ENCODE measurements around the gene PCDHB4. TPM values are rescaled to one million over a fixed set of nuclear protein-coding genes. Genes with fewer than 3 reads are reported as not detected.

The PCDHB4 gene
- total and polyA plus RNA-seq, 2 of the 13 experiments (the other 11 are each of a cell fraction or from before 2014, with no cell fraction given) = 0.08 to 0.13 TPM

DNA sequence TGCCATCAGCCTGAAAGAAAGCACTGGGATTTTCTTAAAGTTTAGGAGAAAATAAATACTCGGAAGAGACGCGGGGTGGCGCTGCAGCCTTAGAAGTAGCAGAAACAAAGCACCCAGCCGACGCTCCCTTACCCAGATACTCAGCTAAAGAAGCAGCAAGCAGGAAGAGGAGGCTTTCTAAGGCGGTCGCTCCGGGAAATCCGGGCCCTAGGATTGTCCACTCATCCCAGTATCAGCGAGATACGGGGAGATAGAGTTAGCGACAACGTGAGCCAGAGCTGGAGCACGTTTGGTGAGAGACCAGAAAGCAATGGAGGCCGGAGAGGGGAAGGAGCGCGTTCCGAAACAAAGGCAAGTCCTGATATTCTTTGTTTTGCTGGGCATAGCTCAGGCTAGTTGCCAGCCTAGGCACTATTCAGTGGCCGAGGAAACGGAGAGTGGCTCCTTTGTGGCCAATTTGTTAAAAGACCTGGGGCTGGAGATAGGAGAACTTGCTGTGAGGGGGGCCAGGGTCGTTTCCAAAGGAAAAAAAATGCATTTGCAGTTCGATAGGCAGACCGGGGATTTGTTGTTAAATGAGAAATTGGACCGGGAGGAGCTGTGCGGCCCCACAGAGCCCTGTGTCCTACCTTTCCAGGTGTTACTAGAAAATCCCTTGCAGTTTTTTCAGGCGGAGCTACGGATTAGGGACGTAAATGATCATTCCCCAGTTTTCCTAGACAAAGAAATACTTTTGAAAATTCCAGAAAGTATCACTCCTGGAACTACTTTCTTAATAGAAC is 26.9 kb upstream of the PCDHB4 start, which contains the start of gene PCDHB2 (continued):
- 0 out of 2 replicates have a peak, but pooled peaks have one; percentile 19 for TF ChIP-seq ZNF563 (CRISPR knock-in tag; IDR thresholded peaks at IDR 0.05)
- TF ChIP-seq GFI1 (CRISPR knock-in tag; IDR thresholded peaks at IDR 0.05; ENCODE audit: borderline replicate concordance) = no peak
- TF ChIP-seq ELF1 (CRISPR knock-in tag; IDR thresholded peaks at IDR 0.05) = peak; percentile 60; the same call in 1 of the 2 replicates
- no peak for TF ChIP-seq ZFP36L2 (CRISPR knock-in tag; IDR thresholded peaks at IDR 0.05)
- TF ChIP-seq THAP9 (CRISPR knock-in tag; IDR thresholded peaks at IDR 0.05; ENCODE audit: borderline replicate concordance) = peak; percentile 22; the same call in 1 of the 2 replicates
- peak; percentile 51; the same call in 1 of the 2 replicates for TF ChIP-seq ZNF512B (CRISPR knock-in tag; IDR thresholded peaks at IDR 0.05; ENCODE audit: borderline replicate concordance)
- TF ChIP-seq NBN (conservative IDR thresholded peaks at IDR 0.05) = no peak
- TF ChIP-seq RORA (CRISPR knock-in tag; IDR thresholded peaks at IDR 0.05) = 0 out of 2 replicates have a peak, but pooled peaks have one; percentile 61
- TF ChIP-seq ZNF383 (CRISPR knock-in tag; IDR thresholded peaks at IDR 0.05; ENCODE audit: borderline replicate concordance) = no peak
- TF ChIP-seq, protein P1, sequence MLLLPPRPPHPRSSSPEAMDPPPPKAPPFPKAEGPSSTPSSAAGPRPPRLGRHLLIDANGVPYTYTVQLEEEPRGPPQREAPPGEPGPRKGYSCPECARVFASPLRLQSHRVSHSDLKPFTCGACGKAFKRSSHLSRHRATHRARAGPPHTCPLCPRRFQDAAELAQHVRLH (CRISPR knock-in tag; IDR thresholded peaks at IDR 0.05; ENCODE audit: borderline replicate concordance, low read depth) = no peak
- no peak for TF ChIP-seq SRF (IDR thresholded peaks at IDR 0.05; ENCODE audit: low read depth, low read length)
- no peak for TF ChIP-seq ZFP1 (CRISPR knock-in tag; IDR thresholded peaks at IDR 0.05)
- no peak for TF ChIP-seq KLF9 (CRISPR knock-in tag; IDR thresholded peaks at IDR 0.05; ENCODE audit: low read depth)
- no peak for TF ChIP-seq SSRP1 (CRISPR knock-in tag; IDR thresholded peaks at IDR 0.05)
- TF ChIP-seq, protein P2, sequence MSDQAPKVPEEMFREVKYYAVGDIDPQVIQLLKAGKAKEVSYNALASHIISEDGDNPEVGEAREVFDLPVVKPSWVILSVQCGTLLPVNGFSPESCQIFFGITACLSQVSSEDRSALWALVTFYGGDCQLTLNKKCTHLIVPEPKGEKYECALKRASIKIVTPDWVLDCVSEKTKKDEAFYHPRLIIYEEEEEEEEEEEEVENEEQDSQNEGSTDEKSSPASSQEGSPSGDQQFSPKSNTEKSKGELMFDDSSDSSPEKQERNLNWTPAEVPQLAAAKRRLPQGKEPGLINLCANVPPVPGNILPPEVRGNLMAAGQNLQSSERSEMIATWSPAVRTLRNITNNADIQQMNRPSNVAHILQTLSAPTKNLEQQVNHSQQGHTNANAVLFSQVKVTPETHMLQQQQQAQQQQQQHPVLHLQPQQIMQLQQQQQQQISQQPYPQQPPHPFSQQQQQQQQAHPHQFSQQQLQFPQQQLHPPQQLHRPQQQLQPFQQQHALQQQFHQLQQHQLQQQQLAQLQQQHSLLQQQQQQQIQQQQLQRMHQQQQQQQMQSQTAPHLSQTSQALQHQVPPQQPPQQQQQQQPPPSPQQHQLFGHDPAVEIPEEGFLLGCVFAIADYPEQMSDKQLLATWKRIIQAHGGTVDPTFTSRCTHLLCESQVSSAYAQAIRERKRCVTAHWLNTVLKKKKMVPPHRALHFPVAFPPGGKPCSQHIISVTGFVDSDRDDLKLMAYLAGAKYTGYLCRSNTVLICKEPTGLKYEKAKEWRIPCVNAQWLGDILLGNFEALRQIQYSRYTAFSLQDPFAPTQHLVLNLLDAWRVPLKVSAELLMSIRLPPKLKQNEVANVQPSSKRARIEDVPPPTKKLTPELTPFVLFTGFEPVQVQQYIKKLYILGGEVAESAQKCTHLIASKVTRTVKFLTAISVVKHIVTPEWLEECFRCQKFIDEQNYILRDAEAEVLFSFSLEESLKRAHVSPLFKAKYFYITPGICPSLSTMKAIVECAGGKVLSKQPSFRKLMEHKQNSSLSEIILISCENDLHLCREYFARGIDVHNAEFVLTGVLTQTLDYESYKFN (CRISPR knock-in tag; conservative IDR thresholded peaks at IDR 0.05) = no peak
- TF ChIP-seq ZNF629 (CRISPR knock-in tag; conservative IDR thresholded peaks at IDR 0.05) = no peak
- TF ChIP-seq YEATS2 (CRISPR knock-in tag; IDR thresholded peaks at IDR 0.05; ENCODE audit: borderline replicate concordance) = no peak
- TF ChIP-seq ATAD3A (CRISPR knock-in tag; IDR thresholded peaks at IDR 0.05) = no peak
- TF ChIP-seq NR2C2 (CRISPR knock-in tag; IDR thresholded peaks at IDR 0.05; ENCODE audit: borderline replicate concordance) = 0 out of 2 replicates have a peak, but pooled peaks have one; percentile 13
- TF ChIP-seq CAMTA2 (CRISPR knock-in tag; IDR thresholded peaks at IDR 0.05; ENCODE audit: borderline replicate concordance) = no peak
- TF ChIP-seq ZNF567 (CRISPR knock-in tag; IDR thresholded peaks at IDR 0.05; ENCODE audit: borderline replicate concordance) = no peak
